Gastroesophageal sphincter (tissue), 3 donors: ENCODE results near the gene HOXA5.

Experiments used
- CTCF ChIP-seq, 4 experiments: fragments of 200-600 bp in 2 of 4; fragments of 450-650 bp in 2 of 4; sonication (generic) in 1 of 4; IDR thresholded peaks; one replicate each; pipeline ENCODE4 v1.5.1; 2017 to 2019; ENCODE audit warnings: antibody characterized with exemption in 4 of 4, mild to moderate bottlenecking in 2 of 4, moderate library complexity in 2 of 4
- POLR2A ChIP-seq, 2 donors: fragments of 450-650 bp; IDR thresholded peaks; one replicate each; pipeline ENCODE4 v1.6.1; 2017; ENCODE audit warnings: antibody characterized with exemption in 2 of 2, mild to moderate bottlenecking in 2 of 2, moderate library complexity in 1 of 2
- POLR2AphosphoS5 ChIP-seq: sonication (generic); formaldehyde crosslinking; IDR thresholded peaks from one replicate; pipeline ENCODE4 v1.6.1; 2017; ENCODE audit warnings: antibody characterized with exemption

GRCh38 chr7:27116962-27117886 lies 26.3 kb downstream of the HOXA5 start:
- no peak for TF ChIP-seq CTCF (IDR thresholded peaks at IDR 0.05)
- TF ChIP-seq POLR2A (IDR thresholded peaks at IDR 0.05) = no peak
- TF ChIP-seq POLR2AphosphoS5 = no peak
